ENCODE results near the gene C6orf89. TPM values are rescaled to one million over a fixed set of nuclear protein-coding genes. Genes with fewer than 3 reads are reported as not detected.

The C6orf89 gene
- polyA plus RNA-seq, 1 donor (not counting 4 experiments of a cell fraction or from before 2014, with no cell fraction given): 29.0 TPM

DNA sequence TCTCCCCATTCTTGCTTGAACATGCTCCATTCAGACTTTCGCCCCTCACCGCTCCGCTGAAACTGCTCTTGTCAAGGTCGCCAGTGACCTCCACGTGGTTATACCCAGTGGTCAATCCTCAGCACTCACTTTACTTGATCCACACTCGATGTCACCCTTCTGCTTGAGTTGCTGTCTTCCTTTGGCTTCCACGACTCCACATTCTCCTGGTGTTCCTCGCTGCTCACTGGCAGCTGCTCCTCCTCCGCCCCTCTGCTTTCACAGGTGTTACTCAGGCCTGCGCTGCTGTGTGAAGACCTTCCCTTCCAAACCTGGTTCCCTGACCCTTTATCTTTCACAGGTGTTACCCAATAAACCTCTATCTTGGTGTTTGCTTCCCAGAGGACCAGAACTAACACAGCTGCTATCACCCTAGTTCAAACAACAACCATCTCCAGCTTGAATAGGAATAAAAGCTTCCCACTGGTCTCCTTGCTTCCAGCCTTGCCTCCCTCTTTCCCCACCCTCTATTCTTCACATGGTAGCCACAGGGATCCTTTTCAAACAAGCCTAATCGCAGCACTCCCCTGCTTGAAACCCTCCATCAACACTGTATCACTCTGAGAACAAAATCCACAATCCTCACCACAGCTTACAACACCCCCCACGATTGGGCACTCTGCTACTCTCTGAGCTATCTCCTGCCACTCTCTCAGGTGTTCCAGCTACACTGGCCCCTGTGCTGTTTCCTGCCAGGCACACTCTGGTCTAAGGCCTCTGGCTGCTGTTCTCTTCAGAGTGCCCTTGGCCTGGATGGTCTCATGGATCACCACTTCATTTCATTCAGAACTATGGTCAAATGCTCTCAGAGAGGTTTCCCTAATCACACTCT lies 21.8 kb upstream of the C6orf89 start:
- Histone ChIP-seq H3K27ac (ENCODE audit: control insufficient read depth, insufficient read depth, low read length) (no peak overlapping the region), H2AFZ (ENCODE audit: control insufficient read depth, low read length) (no peak overlapping the region), H3K4me3 (ENCODE audit: control insufficient read depth in 2 of 3, extremely low read depth in 1 of 3, insufficient read depth in 2 of 3, low read depth in 1 of 3, low read length in 3 of 3) (no peak overlapping the region), H3K4me2 (ENCODE audit: control insufficient read depth, extremely low read depth, insufficient read depth, low read depth, low read length) (no peak overlapping the region), H3K9me1 (ENCODE audit: control insufficient read depth, extremely low read depth, insufficient read depth, low read length) (no peaks in the 10 kb centered on the region), H3K9ac (ENCODE audit: control insufficient read depth, extremely low read depth, insufficient read depth, low read length) (no peak overlapping the region), H3K27me3 (ENCODE audit: control insufficient read depth, extremely low read depth, insufficient read depth, low read length) (no peaks in the 10 kb centered on the region), H3K79me2 (ENCODE audit: control insufficient read depth, insufficient read depth, low read length) (peaks cover 48% of the 10 kb centered on the region), H3K4me1 (ENCODE audit: control insufficient read depth, extremely low read depth, insufficient read depth, low read length) (peaks cover 14% of the 10 kb centered on the region), H3K36me3 (ENCODE audit: control insufficient read depth in 2 of 2, extremely low read depth in 1 of 2, insufficient read depth in 2 of 2, low read length in 2 of 2) (peaks cover 9 to 10% of the 10 kb centered on the region in 2 experiments), H3K9me3 (ENCODE audit: control insufficient read depth, low read depth, low read length) (no peaks in the 10 kb centered on the region), H4K20me1 (ENCODE audit: control insufficient read depth, extremely low read depth, insufficient read depth, low read length) (no peaks in the 10 kb centered on the region)
- FAIRE-seq (no peak), DNase-seq (ENCODE audit: low read depth, low spot score) (no peak)
- TF ChIP-seq, protein P1, sequence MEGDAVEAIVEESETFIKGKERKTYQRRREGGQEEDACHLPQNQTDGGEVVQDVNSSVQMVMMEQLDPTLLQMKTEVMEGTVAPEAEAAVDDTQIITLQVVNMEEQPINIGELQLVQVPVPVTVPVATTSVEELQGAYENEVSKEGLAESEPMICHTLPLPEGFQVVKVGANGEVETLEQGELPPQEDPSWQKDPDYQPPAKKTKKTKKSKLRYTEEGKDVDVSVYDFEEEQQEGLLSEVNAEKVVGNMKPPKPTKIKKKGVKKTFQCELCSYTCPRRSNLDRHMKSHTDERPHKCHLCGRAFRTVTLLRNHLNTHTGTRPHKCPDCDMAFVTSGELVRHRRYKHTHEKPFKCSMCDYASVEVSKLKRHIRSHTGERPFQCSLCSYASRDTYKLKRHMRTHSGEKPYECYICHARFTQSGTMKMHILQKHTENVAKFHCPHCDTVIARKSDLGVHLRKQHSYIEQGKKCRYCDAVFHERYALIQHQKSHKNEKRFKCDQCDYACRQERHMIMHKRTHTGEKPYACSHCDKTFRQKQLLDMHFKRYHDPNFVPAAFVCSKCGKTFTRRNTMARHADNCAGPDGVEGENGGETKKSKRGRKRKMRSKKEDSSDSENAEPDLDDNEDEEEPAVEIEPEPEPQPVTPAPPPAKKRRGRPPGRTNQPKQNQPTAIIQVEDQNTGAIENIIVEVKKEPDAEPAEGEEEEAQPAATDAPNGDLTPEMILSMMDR (optimal IDR thresholded peaks at IDR 0.05 in 1 of 3, IDR thresholded peaks at IDR 0.05 in 1 of 3, conservative IDR thresholded peaks at IDR 0.05 in 1 of 3; ENCODE audit: extremely low read depth in 1 of 3, insufficient read depth in 2 of 3, low read length in 3 of 3): no peak
- no peak for TF ChIP-seq EZH2 (IDR thresholded peaks at IDR 0.05; ENCODE audit: low read length)
- dilution Hi-C loops (cut with MboI; ENCODE audit: extremely low pct_ligation_motif_present, low sequenced_read_pairs): no loop called here

DNA sequence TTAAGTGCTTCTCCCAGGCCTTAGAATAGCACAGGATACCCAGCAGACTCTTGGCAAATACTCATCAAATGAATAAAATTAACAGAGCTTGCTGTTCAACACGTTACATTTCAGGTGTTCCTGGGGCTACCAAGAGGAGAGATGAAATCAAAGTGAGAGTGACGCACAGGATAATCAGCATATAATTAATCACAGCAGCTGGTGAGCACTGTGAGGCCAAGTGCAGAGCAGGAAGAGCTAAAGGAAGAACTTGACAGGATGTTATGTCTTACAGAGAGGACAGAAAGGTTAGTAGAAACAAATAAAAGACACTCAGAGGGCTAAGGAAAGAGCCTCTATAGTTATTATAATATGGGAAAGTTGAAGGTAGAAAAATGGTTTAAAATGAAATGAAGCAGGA lies 19.9 kb upstream of the C6orf89 start:
- DNase-seq (ENCODE audit: low read depth, low spot score) (no peak), FAIRE-seq (no peak)
- no peak overlapping the region for H3K4me2 ChIP-seq (ENCODE audit: control insufficient read depth, extremely low read depth, insufficient read depth, low read depth, low read length)
- peaks cover 14% of the 10 kb centered on the region for H3K4me1 ChIP-seq (ENCODE audit: control insufficient read depth, extremely low read depth, insufficient read depth, low read length)
- peaks cover 13 to 14% of the 10 kb centered on the region in 2 experiments for H3K36me3 ChIP-seq (ENCODE audit: control insufficient read depth in 2 of 2, extremely low read depth in 1 of 2, insufficient read depth in 2 of 2, low read length in 2 of 2)
- H3K79me2 ChIP-seq (ENCODE audit: control insufficient read depth, insufficient read depth, low read length): peaks cover 46% of the 10 kb centered on the region
- H3K9me1 ChIP-seq (ENCODE audit: control insufficient read depth, extremely low read depth, insufficient read depth, low read length): no peaks in the 10 kb centered on the region
- H4K20me1 ChIP-seq (ENCODE audit: control insufficient read depth, extremely low read depth, insufficient read depth, low read length): no peaks in the 10 kb centered on the region
- no peaks in the 10 kb centered on the region for H3K27me3 ChIP-seq (ENCODE audit: control insufficient read depth, extremely low read depth, insufficient read depth, low read length)
- TF ChIP-seq, protein P1 (optimal IDR thresholded peaks at IDR 0.05 in 1 of 3, IDR thresholded peaks at IDR 0.05 in 1 of 3, conservative IDR thresholded peaks at IDR 0.05 in 1 of 3; ENCODE audit: extremely low read depth in 1 of 3, insufficient read depth in 2 of 3, low read length in 3 of 3): no peak
- no peak for TF ChIP-seq EZH2 (IDR thresholded peaks at IDR 0.05; ENCODE audit: low read length)
- no peaks in the 10 kb centered on the region for H3K9me3 ChIP-seq (ENCODE audit: control insufficient read depth, low read depth, low read length)
- no peak overlapping the region for H3K27ac ChIP-seq (ENCODE audit: control insufficient read depth, insufficient read depth, low read length)
- H3K9ac ChIP-seq (ENCODE audit: control insufficient read depth, extremely low read depth, insufficient read depth, low read length): no peak overlapping the region
- H2AFZ ChIP-seq (ENCODE audit: control insufficient read depth, low read length): no peak overlapping the region
- no peak overlapping the region for H3K4me3 ChIP-seq (ENCODE audit: control insufficient read depth in 2 of 3, extremely low read depth in 1 of 3, insufficient read depth in 2 of 3, low read depth in 1 of 3, low read length in 3 of 3)
- dilution Hi-C loops (cut with MboI; ENCODE audit: extremely low pct_ligation_motif_present, low sequenced_read_pairs): no loop called here

Data from keratinocyte (primary cell).